Measurements from ENCODE around the gene PML. TPM values are rescaled to one million over a fixed set of nuclear protein-coding genes. Genes with fewer than 3 reads are reported as not detected.

The PML gene
- total and polyA plus RNA-seq, 4 donors, result 8.2 to 15.2 (median 10.8) TPM

GRCh38 chr15:73949496-73949895, 45.0 kb upstream of the PML start:
- Histone ChIP-seq H3K9ac (ENCODE audit: low read depth in 1 of 2, low read length in 2 of 2) (no peak overlapping the region), H3K4me3 (ENCODE audit: low read depth in 1 of 3, low read length in 3 of 3) (no peak overlapping the region), H3K36me3 (ENCODE audit: control insufficient read depth in 4 of 4, insufficient read depth in 3 of 4, low read depth in 1 of 4, low read length in 3 of 4) (no peaks in the 10 kb centered on the region), H3K9me3 (ENCODE audit: control insufficient read depth in 4 of 4, low read length in 3 of 4) (no peaks in the 10 kb centered on the region), H3K27ac (ENCODE audit: low read depth in 1 of 2, low read length in 2 of 2) (no peak overlapping the region), H3K27me3 (ENCODE audit: control insufficient read depth in 4 of 4, insufficient read depth in 4 of 4, low read length in 3 of 4) (no peaks in the 10 kb centered on the region), H3K4me1 (ENCODE audit: control insufficient read depth in 4 of 4, insufficient read depth in 4 of 4, low read length in 3 of 4) (no peaks in the 10 kb centered on the region)
- WGBS, result 91% methylated on average over 10 of the region's 10 CpGs
- DNase-seq (ENCODE audit: low spot score), result no peak
- TF ChIP-seq MAX (IDR thresholded peaks at IDR 0.05) (no peak), RXRA (IDR thresholded peaks at IDR 0.05) (no peak), CTCF (IDR thresholded peaks at IDR 0.05; ENCODE audit: low read depth, low read length, missing input control) (no peak), ATF3 (IDR thresholded peaks at IDR 0.05) (no peak), FOXA2 (IDR thresholded peaks at IDR 0.05) (no peak), EGR1 (IDR thresholded peaks at IDR 0.05; ENCODE audit: low read depth in 2 of 2) (no peak), SP1 (IDR thresholded peaks at IDR 0.05) (no peak), RAD21 (IDR thresholded peaks at IDR 0.05) (no peak), FOXA1 (IDR thresholded peaks at IDR 0.05) (no peak), REST (IDR thresholded peaks at IDR 0.05) (no peak), TAF1 (conservative IDR thresholded peaks at IDR 0.05) (no peak), ZBTB33 (IDR thresholded peaks at IDR 0.05) (no peak), HNF4A (conservative IDR thresholded peaks at IDR 0.05) (no peak), YY1 (IDR thresholded peaks at IDR 0.05) (no peak), GABPA (IDR thresholded peaks at IDR 0.05 in 1 of 2, conservative IDR thresholded peaks at IDR 0.05 in 1 of 2) (no peak), NR2F2 (IDR thresholded peaks at IDR 0.05) (no peak)

GRCh38 chr15:73950479-73950830, 44.1 kb upstream of the PML start:
- H3K4me1 ChIP-seq (ENCODE audit: control insufficient read depth in 4 of 4, insufficient read depth in 4 of 4, low read length in 3 of 4), result no peaks in the 10 kb centered on the region
- DNase-seq (ENCODE audit: low spot score), result no peak
- no peaks in the 10 kb centered on the region for H3K9me3 ChIP-seq (ENCODE audit: control insufficient read depth in 4 of 4, low read length in 3 of 4)
- H3K27me3 ChIP-seq (ENCODE audit: control insufficient read depth in 4 of 4, insufficient read depth in 4 of 4, low read length in 3 of 4), result no peaks in the 10 kb centered on the region
- no peak overlapping the region for H3K4me3 ChIP-seq (ENCODE audit: low read depth in 1 of 3, low read length in 3 of 3)
- H3K36me3 ChIP-seq (ENCODE audit: control insufficient read depth in 4 of 4, insufficient read depth in 3 of 4, low read depth in 1 of 4, low read length in 3 of 4), result no peaks in the 10 kb centered on the region
- no peak overlapping the region for H3K9ac ChIP-seq (ENCODE audit: low read depth in 1 of 2, low read length in 2 of 2)
- H3K27ac ChIP-seq (ENCODE audit: low read depth in 1 of 2, low read length in 2 of 2), result peak overlapping the region in 1 of 2 donors; percentile 14
- no peak for TF ChIP-seq NR2F2 (IDR thresholded peaks at IDR 0.05)
- TF ChIP-seq FOXA2 (IDR thresholded peaks at IDR 0.05), result no peak
- no peak for TF ChIP-seq CTCF (IDR thresholded peaks at IDR 0.05; ENCODE audit: low read depth, low read length, missing input control)
- TF ChIP-seq ATF3 (IDR thresholded peaks at IDR 0.05), result no peak
- no peak for TF ChIP-seq MAX (IDR thresholded peaks at IDR 0.05)
- no peak for TF ChIP-seq HNF4G (IDR thresholded peaks at IDR 0.05)
- no peak for TF ChIP-seq TAF1 (conservative IDR thresholded peaks at IDR 0.05)
- no peak for TF ChIP-seq REST (IDR thresholded peaks at IDR 0.05)
- TF ChIP-seq EGR1 (IDR thresholded peaks at IDR 0.05; ENCODE audit: low read depth in 2 of 2), result no peak
- no peak for TF ChIP-seq GABPA (IDR thresholded peaks at IDR 0.05 in 1 of 2, conservative IDR thresholded peaks at IDR 0.05 in 1 of 2)

Measured in liver (tissue), 9 donors.